GM12801 (cell line): ENCODE results near the gene CERS6.

ENCODE experiments used
- CTCF ChIP-seq: IDR thresholded peaks from one replicate; pipeline ENCODE4 v1.5.1; 2011; ENCODE audit warnings: control low read depth; ENCODE audit not compliant: insufficient read length; ENCODE audit errors: extremely low read depth

CERS6 gene

GRCh38 chr2:168780669-168781071, 324.6 kb downstream of the CERS6 start:
- TF ChIP-seq CTCF: no peak

- no peak for TF ChIP-seq CTCF
Observed at GRCh38 chr2:168781191-168781817, 325.2 kb downstream of the CERS6 start.

- no peak for TF ChIP-seq CTCF
Observed at GRCh38 chr2:168782271-168782670, 326.2 kb downstream of the CERS6 start.

GRCh38 chr2:168784993-168785392, 328.9 kb downstream of the CERS6 start:
- TF ChIP-seq CTCF: no peak

GRCh38 chr2:168787098-168787781, 331.2 kb downstream of the CERS6 start:
- no peak for TF ChIP-seq CTCF

GRCh38 chr2:168787782-168788376, 331.8 kb downstream of the CERS6 start:
- TF ChIP-seq CTCF: no peak

GRCh38 chr2:168789776-168790175, 333.7 kb downstream of the CERS6 start:
- no peak for TF ChIP-seq CTCF
